ENCODE measurements around the gene TENT4A. TPM values are rescaled to one million over a fixed set of nuclear protein-coding genes. Genes with fewer than 3 reads are reported as not detected.

Gene TENT4A
- total and polyA plus RNA-seq, 2 of the 13 experiments (the other 11 are each of a cell fraction or from before 2014, with no cell fraction given): 6.3 to 13.3 TPM

DNA sequence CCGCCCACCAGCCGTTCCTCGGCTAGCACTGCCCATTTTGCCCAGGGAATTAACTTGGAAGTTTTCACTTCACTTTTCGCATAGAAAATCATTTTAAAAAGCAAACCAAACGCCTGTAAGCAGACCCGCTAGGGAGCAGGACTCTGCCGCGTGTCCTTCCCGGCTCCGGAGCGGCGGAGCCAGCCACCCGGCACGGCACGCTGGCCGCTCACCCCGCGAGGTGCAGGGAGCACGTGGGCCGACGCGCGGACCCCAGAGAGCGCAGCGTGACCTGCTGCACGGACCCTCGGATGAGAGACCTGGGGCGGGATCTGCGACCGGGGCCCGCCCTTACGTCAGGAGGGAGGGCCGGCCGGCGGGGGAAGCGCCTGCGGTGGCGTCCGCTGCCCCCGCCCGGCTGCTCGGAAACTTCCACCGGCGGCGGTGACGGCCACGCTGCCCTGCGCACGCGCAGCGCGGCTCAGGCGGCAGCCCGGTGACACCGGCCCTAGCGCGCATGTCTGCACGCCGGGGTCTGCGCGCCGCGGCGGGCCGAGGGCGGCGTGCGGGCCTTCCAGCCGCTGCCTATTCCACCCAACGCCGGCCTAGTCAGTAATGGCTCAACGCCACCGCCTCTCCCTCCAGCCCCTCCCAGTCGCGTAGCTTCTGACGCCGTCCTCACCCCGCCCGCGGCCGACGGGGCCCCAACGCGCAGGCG is 507 bp upstream of the TENT4A start (continued):
- peak; percentile 96 for TF ChIP-seq ZNF607 (CRISPR knock-in tag; IDR thresholded peaks at IDR 0.05; ENCODE audit: borderline replicate concordance)
- TF ChIP-seq BORCS8-MEF2B (CRISPR knock-in tag; IDR thresholded peaks at IDR 0.05): no peak; the same call in none of the 2 replicates
- TF ChIP-seq, protein P1, sequence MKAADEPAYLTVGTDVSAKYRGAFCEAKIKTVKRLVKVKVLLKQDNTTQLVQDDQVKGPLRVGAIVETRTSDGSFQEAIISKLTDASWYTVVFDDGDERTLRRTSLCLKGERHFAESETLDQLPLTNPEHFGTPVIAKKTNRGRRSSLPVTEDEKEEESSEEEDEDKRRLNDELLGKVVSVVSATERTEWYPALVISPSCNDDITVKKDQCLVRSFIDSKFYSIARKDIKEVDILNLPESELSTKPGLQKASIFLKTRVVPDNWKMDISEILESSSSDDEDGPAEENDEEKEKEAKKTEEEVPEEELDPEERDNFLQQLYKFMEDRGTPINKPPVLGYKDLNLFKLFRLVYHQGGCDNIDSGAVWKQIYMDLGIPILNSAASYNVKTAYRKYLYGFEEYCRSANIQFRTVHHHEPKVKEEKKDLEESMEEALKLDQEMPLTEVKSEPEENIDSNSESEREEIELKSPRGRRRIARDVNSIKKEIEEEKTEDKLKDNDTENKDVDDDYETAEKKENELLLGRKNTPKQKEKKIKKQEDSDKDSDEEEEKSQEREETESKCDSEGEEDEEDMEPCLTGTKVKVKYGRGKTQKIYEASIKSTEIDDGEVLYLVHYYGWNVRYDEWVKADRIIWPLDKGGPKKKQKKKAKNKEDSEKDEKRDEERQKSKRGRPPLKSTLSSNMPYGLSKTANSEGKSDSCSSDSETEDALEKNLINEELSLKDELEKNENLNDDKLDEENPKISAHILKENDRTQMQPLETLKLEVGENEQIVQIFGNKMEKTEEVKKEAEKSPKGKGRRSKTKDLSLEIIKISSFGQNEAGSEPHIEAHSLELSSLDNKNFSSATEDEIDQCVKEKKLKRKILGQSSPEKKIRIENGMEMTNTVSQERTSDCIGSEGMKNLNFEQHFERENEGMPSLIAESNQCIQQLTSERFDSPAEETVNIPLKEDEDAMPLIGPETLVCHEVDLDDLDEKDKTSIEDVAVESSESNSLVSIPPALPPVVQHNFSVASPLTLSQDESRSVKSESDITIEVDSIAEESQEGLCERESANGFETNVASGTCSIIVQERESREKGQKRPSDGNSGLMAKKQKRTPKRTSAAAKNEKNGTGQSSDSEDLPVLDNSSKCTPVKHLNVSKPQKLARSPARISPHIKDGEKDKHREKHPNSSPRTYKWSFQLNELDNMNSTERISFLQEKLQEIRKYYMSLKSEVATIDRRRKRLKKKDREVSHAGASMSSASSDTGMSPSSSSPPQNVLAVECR (CRISPR knock-in tag; IDR thresholded peaks at IDR 0.05; ENCODE audit: borderline replicate concordance): peak; percentile 95
- TF ChIP-seq ZNF205 (CRISPR knock-in tag; IDR thresholded peaks at IDR 0.05): peak; percentile 29; the same call in 1 of the 2 replicates
- TF ChIP-seq, protein P2, sequence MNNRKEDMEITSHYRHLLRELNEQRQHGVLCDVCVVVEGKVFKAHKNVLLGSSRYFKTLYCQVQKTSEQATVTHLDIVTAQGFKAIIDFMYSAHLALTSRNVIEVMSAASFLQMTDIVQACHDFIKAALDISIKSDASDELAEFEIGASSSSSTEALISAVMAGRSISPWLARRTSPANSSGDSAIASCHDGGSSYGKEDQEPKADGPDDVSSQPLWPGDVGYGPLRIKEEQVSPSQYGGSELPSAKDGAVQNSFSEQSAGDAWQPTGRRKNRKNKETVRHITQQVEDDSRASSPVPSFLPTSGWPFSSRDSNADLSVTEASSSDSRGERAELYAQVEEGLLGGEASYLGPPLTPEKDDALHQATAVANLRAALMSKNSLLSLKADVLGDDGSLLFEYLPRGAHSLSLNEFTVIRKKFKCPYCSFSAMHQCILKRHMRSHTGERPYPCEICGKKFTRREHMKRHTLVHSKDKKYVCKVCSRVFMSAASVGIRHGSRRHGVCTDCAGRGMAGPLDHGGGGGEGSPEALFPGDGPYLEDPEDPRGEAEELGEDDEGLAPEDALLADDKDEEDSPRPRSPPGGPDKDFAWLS (CRISPR knock-in tag; IDR thresholded peaks at IDR 0.05; ENCODE audit: borderline replicate concordance): no peak
- peak; percentile 78; the same call in 1 of the 2 replicates for TF ChIP-seq SMAD9 (CRISPR knock-in tag; IDR thresholded peaks at IDR 0.05)
- peak; percentile 98 for TF ChIP-seq HES4 (CRISPR knock-in tag; IDR thresholded peaks at IDR 0.05; ENCODE audit: borderline replicate concordance)
- TF ChIP-seq, protein P3, sequence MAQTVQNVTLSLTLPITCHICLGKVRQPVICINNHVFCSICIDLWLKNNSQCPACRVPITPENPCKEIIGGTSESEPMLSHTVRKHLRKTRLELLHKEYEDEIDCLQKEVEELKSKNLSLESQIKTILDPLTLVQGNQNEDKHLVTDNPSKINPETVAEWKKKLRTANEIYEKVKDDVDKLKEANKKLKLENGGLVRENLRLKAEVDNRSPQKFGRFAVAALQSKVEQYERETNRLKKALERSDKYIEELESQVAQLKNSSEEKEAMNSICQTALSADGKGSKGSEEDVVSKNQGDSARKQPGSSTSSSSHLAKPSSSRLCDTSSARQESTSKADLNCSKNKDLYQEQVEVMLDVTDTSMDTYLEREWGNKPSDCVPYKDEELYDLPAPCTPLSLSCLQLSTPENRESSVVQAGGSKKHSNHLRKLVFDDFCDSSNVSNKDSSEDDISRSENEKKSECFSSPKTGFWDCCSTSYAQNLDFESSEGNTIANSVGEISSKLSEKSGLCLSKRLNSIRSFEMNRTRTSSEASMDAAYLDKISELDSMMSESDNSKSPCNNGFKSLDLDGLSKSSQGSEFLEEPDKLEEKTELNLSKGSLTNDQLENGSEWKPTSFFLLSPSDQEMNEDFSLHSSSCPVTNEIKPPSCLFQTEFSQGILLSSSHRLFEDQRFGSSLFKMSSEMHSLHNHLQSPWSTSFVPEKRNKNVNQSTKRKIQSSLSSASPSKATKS (CRISPR knock-in tag; IDR thresholded peaks at IDR 0.05): no peak
- TF ChIP-seq ZBTB38 (CRISPR knock-in tag; IDR thresholded peaks at IDR 0.05): peak; percentile 45; the same call in 1 of the 2 replicates
- TF ChIP-seq CBX1 (IDR thresholded peaks at IDR 0.05; ENCODE audit: low read depth): peak; percentile 47
- TF ChIP-seq ZNF773 (CRISPR knock-in tag; IDR thresholded peaks at IDR 0.05; ENCODE audit: borderline replicate concordance): 0 out of 2 replicates have a peak, but pooled peaks have one; percentile 90
- peak; percentile 80 for TF ChIP-seq ZNF776 (CRISPR knock-in tag; IDR thresholded peaks at IDR 0.05)
- TF ChIP-seq, protein P4, sequence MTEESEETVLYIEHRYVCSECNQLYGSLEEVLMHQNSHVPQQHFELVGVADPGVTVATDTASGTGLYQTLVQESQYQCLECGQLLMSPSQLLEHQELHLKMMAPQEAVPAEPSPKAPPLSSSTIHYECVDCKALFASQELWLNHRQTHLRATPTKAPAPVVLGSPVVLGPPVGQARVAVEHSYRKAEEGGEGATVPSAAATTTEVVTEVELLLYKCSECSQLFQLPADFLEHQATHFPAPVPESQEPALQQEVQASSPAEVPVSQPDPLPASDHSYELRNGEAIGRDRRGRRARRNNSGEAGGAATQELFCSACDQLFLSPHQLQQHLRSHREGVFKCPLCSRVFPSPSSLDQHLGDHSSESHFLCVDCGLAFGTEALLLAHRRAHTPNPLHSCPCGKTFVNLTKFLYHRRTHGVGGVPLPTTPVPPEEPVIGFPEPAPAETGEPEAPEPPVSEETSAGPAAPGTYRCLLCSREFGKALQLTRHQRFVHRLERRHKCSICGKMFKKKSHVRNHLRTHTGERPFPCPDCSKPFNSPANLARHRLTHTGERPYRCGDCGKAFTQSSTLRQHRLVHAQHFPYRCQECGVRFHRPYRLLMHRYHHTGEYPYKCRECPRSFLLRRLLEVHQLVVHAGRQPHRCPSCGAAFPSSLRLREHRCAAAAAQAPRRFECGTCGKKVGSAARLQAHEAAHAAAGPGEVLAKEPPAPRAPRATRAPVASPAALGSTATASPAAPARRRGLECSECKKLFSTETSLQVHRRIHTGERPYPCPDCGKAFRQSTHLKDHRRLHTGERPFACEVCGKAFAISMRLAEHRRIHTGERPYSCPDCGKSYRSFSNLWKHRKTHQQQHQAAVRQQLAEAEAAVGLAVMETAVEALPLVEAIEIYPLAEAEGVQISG (CRISPR knock-in tag; IDR thresholded peaks at IDR 0.05): peak; percentile 81
- TF ChIP-seq, protein P5, sequence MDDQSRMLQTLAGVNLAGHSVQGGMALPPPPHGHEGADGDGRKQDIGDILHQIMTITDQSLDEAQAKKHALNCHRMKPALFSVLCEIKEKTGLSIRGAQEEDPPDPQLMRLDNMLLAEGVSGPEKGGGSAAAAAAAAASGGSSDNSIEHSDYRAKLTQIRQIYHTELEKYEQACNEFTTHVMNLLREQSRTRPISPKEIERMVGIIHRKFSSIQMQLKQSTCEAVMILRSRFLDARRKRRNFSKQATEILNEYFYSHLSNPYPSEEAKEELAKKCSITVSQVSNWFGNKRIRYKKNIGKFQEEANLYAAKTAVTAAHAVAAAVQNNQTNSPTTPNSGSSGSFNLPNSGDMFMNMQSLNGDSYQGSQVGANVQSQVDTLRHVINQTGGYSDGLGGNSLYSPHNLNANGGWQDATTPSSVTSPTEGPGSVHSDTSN (CRISPR knock-in tag; IDR thresholded peaks at IDR 0.05; ENCODE audit: borderline replicate concordance): 0 out of 2 replicates have a peak, but pooled peaks have one; percentile 21
- no peak for TF ChIP-seq ATF7 (IDR thresholded peaks at IDR 0.05)
- TF ChIP-seq ATF7 (CRISPR knock-in tag; IDR thresholded peaks at IDR 0.05): 0 out of 2 replicates have a peak, but pooled peaks have one; percentile 21

Measured in HepG2 (cell line).